ENCODE data around the gene TSHZ2.

The TSHZ2 gene

GRCh38 chr20:52975803-52976531, 3.8 kb downstream of the TSHZ2 start:
- H3K27me3 Mint-ChIP-seq (ENCODE audit: low read depth), result peaks cover 12% of the 10 kb centered on the region

GRCh38 chr20:52978851-52979250, 6.7 kb downstream of the TSHZ2 start:
- Mint-ChIP-seq H3K4me1 (peaks cover 40% of the 10 kb centered on the region), H3K27ac (peak overlapping the region in 2 of 3 experiments; percentile 41 to 42), H3K9me3 (no peaks in the 10 kb centered on the region), H3K36me3 (ENCODE audit: low read depth) (peaks cover 15% of the 10 kb centered on the region), H3K4me3 (peak overlapping the region in 1 of 3 experiments; percentile 16), H3K27me3 (ENCODE audit: low read depth) (peaks cover 9% of the 10 kb centered on the region)
- TF ChIP-seq CTCF (IDR thresholded peaks at IDR 0.05; ENCODE audit: unreplicated experiment in 3 of 3), result no peak

More at GRCh38 chr20:52975803-52976531, 3.8 kb downstream of the TSHZ2 start:
- Mint-ChIP-seq H3K36me3 (ENCODE audit: low read depth) (peaks cover 4% of the 10 kb centered on the region), H3K4me1 (peaks cover 40% of the 10 kb centered on the region), H3K27ac (peak overlapping the region; percentile 95 to 97 (median 96)), H3K9me3 (no peaks in the 10 kb centered on the region), H3K4me3 (peak overlapping the region; percentile 94 to 97 (median 94))
- no peak for TF ChIP-seq CTCF (IDR thresholded peaks at IDR 0.05; ENCODE audit: unreplicated experiment in 3 of 3)

- H3K4me3 Mint-ChIP-seq, result no peak overlapping the region
- H3K27ac Mint-ChIP-seq, result peak overlapping the region in 1 of 3 experiments; percentile 20
- H3K36me3 Mint-ChIP-seq (ENCODE audit: low read depth), result peaks cover 36% of the 10 kb centered on the region
- peaks cover 4% of the 10 kb centered on the region for H3K9me3 Mint-ChIP-seq
- H3K27me3 Mint-ChIP-seq (ENCODE audit: low read depth), result peaks cover 9% of the 10 kb centered on the region
- peaks cover 39% of the 10 kb centered on the region for H3K4me1 Mint-ChIP-seq
- TF ChIP-seq CTCF (IDR thresholded peaks at IDR 0.05; ENCODE audit: unreplicated experiment in 3 of 3), result no peak
Observed at GRCh38 chr20:52981051-52981450, 8.9 kb downstream of the TSHZ2 start.

- Mint-ChIP-seq H3K36me3 (ENCODE audit: low read depth) (peaks cover 42% of the 10 kb centered on the region), H3K4me3 (no peak overlapping the region), H3K27ac (no peak overlapping the region), H3K9me3 (peaks cover 4% of the 10 kb centered on the region), H3K27me3 (ENCODE audit: low read depth) (no peaks in the 10 kb centered on the region), H3K4me1 (peaks cover 21% of the 10 kb centered on the region)
- no peak for TF ChIP-seq CTCF (IDR thresholded peaks at IDR 0.05; ENCODE audit: unreplicated experiment in 3 of 3)
Observed at GRCh38 chr20:52983726-52984450, 11.7 kb downstream of the TSHZ2 start.

GRCh38 chr20:52984451-52984810, 12.3 kb downstream of the TSHZ2 start:
- Mint-ChIP-seq H3K27ac (no peak overlapping the region), H3K27me3 (ENCODE audit: low read depth) (no peaks in the 10 kb centered on the region), H3K4me3 (no peak overlapping the region), H3K4me1 (peaks cover 16% of the 10 kb centered on the region), H3K36me3 (ENCODE audit: low read depth) (peaks cover 42% of the 10 kb centered on the region), H3K9me3 (peaks cover 4% of the 10 kb centered on the region)
- no peak for TF ChIP-seq CTCF (IDR thresholded peaks at IDR 0.05; ENCODE audit: unreplicated experiment in 3 of 3)
